Parathyroid adenoma (tissue), 2 donors: ENCODE data around the gene STS.
"Not testable (repeated sequence)": the region's sequence is repeated elsewhere in the genome, so short reads cannot be mapped to it uniquely, and the experiment has no call there.

Experiments
- H2AFZ ChIP-seq: fragments of 300-600 bp; sonication (generic); one replicate; pipeline ENCODE4 v1.7.0; 2017; ENCODE audit warnings: antibody characterized with exemption, mild to moderate bottlenecking
- H3K27ac ChIP-seq: fragments of 300-600 bp; sonication (generic); one replicate; pipeline ENCODE4 v1.7.0; 2017
- H3K27me3 ChIP-seq: fragments of 300-600 bp; sonication (generic); one replicate; pipeline ENCODE4 v1.7.0; 2017; ENCODE audit warnings: low read length; ENCODE audit not compliant: control insufficient read depth, insufficient read depth
- H3K36me3 ChIP-seq: fragments of 300-600 bp; sonication (generic); one replicate; pipeline ENCODE4 v1.7.0; 2017; ENCODE audit warnings: low read length; ENCODE audit not compliant: control insufficient read depth, insufficient read depth
- H3K4me1 ChIP-seq: fragments of 300-600 bp; sonication (generic); one replicate; pipeline ENCODE4 v1.7.0; 2017; ENCODE audit warnings: control low read depth
- H3K4me2 ChIP-seq: fragments of 300-600 bp; sonication (generic); one replicate; pipeline ENCODE4 v1.7.0; 2017; ENCODE audit warnings: low read length
- H3K4me3 ChIP-seq: fragments of 300-600 bp; sonication (generic); one replicate; pipeline ENCODE4 v1.7.0; 2017; ENCODE audit warnings: low read depth, low read length
- H3K79me2 ChIP-seq: fragments of 300-600 bp; sonication (generic); one replicate; pipeline ENCODE4 v1.7.0; 2017; ENCODE audit warnings: control low read depth
- H3K9ac ChIP-seq: fragments of 300-600 bp; sonication (generic); one replicate; pipeline ENCODE4 v1.7.0; 2017; ENCODE audit warnings: mild to moderate bottlenecking
- H3K9me3 ChIP-seq: fragments of 300-600 bp; sonication (generic); one replicate; pipeline ENCODE4 v1.7.0; 2017; ENCODE audit warnings: low read length; ENCODE audit not compliant: control insufficient read depth
- TF ChIP-seq, protein P1 (sequence below): fragments of 300-600 bp; sonication (generic); IDR thresholded peaks from one replicate; pipeline ENCODE4 v1.7.0; 2017; ENCODE audit warnings: antibody characterized with exemption, mild to moderate bottlenecking
- donor health status: primary hyperparathyroidism.

The STS gene

DNA sequence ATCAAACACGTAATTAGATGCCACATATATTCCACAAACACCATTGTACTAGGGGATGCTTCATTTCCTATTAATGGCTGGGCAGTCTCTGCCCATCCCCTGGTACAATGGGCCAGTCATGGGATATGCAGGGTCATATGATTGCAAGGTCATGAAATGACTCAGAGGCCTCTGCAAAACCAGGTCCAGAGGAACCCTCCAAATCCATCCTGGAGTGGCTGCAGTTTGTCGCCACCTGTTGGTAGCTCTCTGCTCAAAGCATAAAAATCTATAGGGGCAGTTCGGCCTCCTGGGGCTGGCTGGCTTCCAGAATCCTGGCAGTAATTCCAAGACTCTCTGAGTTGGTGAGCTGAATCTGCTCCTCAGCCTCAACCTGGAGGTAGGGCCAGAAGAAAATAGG, 23.4 kb downstream of the STS start:
- no peak overlapping the region for H3K4me3 ChIP-seq
- no peak overlapping the region for H3K9ac ChIP-seq
- H3K4me2 ChIP-seq: no peak overlapping the region
- H3K36me3 ChIP-seq: no peaks in the 10 kb centered on the region
- H3K9me3 ChIP-seq: no peaks in the 10 kb centered on the region
- TF ChIP-seq, protein P1, sequence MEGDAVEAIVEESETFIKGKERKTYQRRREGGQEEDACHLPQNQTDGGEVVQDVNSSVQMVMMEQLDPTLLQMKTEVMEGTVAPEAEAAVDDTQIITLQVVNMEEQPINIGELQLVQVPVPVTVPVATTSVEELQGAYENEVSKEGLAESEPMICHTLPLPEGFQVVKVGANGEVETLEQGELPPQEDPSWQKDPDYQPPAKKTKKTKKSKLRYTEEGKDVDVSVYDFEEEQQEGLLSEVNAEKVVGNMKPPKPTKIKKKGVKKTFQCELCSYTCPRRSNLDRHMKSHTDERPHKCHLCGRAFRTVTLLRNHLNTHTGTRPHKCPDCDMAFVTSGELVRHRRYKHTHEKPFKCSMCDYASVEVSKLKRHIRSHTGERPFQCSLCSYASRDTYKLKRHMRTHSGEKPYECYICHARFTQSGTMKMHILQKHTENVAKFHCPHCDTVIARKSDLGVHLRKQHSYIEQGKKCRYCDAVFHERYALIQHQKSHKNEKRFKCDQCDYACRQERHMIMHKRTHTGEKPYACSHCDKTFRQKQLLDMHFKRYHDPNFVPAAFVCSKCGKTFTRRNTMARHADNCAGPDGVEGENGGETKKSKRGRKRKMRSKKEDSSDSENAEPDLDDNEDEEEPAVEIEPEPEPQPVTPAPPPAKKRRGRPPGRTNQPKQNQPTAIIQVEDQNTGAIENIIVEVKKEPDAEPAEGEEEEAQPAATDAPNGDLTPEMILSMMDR: no peak
- H2AFZ ChIP-seq: no peak overlapping the region
- H3K4me1 ChIP-seq: no peaks in the 10 kb centered on the region
- H3K27ac ChIP-seq: no peak overlapping the region
- no peaks in the 10 kb centered on the region for H3K79me2 ChIP-seq
- no peaks in the 10 kb centered on the region for H3K27me3 ChIP-seq

DNA sequence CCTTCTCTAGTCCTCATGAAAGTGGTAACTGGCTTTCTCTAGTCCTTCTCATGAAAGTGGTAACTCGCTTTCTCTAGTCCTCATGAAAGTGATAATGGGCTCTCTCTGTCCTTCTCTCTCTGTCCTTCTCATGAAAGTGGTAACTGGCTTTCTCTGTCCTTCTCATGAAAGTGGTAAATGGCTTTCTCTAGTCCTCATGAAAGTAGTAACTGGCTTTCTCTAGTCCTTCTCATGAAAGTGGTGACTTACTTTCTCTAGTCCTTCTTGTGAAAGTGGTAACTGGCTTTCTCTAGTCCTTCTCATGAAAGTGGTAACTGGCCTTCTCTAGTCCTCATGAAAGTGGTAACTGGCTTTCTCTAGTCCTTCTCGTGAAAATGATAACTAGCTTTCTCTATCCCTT, 31.3 kb downstream of the STS start:
- H3K4me3 ChIP-seq, H3K27me3 ChIP-seq, H3K79me2 ChIP-seq, H3K9me3 ChIP-seq, H3K27ac ChIP-seq, H3K9ac ChIP-seq, H3K36me3 ChIP-seq, H3K4me1 ChIP-seq, H3K4me2 ChIP-seq, H2AFZ ChIP-seq: not testable (repeated sequence)

DNA sequence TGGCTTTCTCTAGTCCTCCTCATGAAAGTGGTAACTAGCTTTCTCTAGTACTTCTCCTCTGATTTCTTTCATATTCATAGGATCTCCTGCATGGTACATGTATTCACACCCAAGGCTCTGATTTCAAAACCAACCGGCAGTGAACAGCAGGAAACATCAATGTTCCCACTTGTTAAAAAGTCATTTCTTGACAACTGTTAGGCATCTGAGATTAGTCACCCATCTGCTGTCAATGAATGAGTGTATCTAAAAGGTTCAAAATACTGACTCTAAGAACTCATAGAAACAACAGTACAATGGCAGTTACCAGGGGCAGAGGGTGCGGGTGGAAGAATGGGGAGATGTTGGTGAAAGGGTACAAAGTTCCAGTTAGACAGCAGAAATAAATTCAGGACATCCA, 31.9 kb downstream of the STS start:
- no peak overlapping the region for H3K27ac ChIP-seq
- no peak overlapping the region for H2AFZ ChIP-seq
- H3K79me2 ChIP-seq: no peaks in the 10 kb centered on the region
- no peaks in the 10 kb centered on the region for H3K36me3 ChIP-seq
- TF ChIP-seq, protein P1: no peak
- no peaks in the 10 kb centered on the region for H3K27me3 ChIP-seq
- no peaks in the 10 kb centered on the region for H3K4me1 ChIP-seq
- H3K9ac ChIP-seq: no peak overlapping the region
- no peak overlapping the region for H3K4me3 ChIP-seq
- no peaks in the 10 kb centered on the region for H3K9me3 ChIP-seq
- no peak overlapping the region for H3K4me2 ChIP-seq

DNA sequence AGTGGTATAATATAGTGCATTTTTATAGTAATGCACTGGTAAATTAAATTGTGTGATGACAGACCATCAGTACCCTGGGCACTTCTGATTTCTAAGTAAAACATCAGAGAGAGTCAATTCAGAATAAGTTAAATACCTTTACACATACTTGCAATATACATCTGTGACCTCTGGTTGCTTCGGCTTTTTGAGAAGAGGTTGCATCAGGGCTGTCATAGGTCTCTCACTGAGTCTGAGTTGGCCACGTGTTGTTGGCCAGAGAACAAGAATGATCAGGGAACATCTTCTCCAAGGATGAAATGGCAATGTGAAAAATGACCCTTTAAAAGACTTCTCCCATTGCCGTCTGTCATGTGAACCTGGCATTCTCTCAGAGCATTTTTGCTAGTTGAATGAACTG, 37.3 kb downstream of the STS start:
- no peaks in the 10 kb centered on the region for H3K79me2 ChIP-seq
- TF ChIP-seq, protein P1: no peak

DNA sequence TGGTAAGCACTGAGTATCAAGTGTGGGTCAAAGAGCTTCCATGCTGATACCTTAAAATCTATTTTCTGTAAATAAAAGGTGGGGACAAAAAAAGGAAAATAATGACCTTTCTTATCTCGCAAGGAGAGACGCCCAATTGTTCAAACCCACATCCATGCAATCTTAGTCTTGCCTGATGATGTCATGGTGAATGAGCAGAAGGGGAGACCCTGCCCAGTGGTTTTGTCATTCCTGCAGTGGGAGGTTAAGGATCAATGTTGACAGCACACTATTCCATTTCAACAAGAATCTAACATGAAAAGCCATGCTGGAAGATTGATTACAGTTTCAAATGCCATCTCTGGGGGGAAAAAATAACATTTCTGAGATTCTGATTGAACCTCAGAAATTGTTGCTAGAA, 41.2 kb downstream of the STS start:
- TF ChIP-seq, protein P1: no peak
- H3K36me3 ChIP-seq: no peaks in the 10 kb centered on the region
- H3K4me2 ChIP-seq: no peak overlapping the region

More for the DNA sequence above, 37.3 kb downstream of the STS start:
- no peak overlapping the region for H3K4me3 ChIP-seq
- no peak overlapping the region for H2AFZ ChIP-seq
- H3K9me3 ChIP-seq: no peaks in the 10 kb centered on the region
- H3K27ac ChIP-seq: no peak overlapping the region
- no peaks in the 10 kb centered on the region for H3K4me1 ChIP-seq
- no peak overlapping the region for H3K4me2 ChIP-seq
- no peaks in the 10 kb centered on the region for H3K36me3 ChIP-seq
- H3K9ac ChIP-seq: no peak overlapping the region
- no peaks in the 10 kb centered on the region for H3K27me3 ChIP-seq

More for the DNA sequence above, 41.2 kb downstream of the STS start:
- Histone ChIP-seq H3K27ac (no peak overlapping the region), H3K27me3 (no peaks in the 10 kb centered on the region), H3K9me3 (no peaks in the 10 kb centered on the region), H2AFZ (no peak overlapping the region), H3K9ac (no peak overlapping the region), H3K4me3 (no peak overlapping the region), H3K79me2 (no peaks in the 10 kb centered on the region), H3K4me1 (no peaks in the 10 kb centered on the region)
